GM12864 (cell line): Measurements from ENCODE around the gene ST3GAL3.
A peak's percentile ranks its signal among the peaks of the same experiment; 100 is the strongest.

Experiments used
- DNase-seq: peaks from one replicate; pipeline ENCODE4 v3.0.0-alpha.2; 2011; ENCODE audit warnings: low read depth
- H3K4me3 ChIP-seq: 2 replicates; pipeline ENCODE4 v1.5.1; 2011; ENCODE audit warnings: mild to moderate bottlenecking, low read depth, low read length, control low read depth
- CTCF ChIP-seq: IDR thresholded peaks from 2 replicates; pipeline ENCODE4 v1.5.1; 2011; ENCODE audit warnings: low read depth, mild to moderate bottlenecking, moderate library complexity, low read length, control low read depth, inconsistent platforms; ENCODE audit errors: missing control alignments

Gene ST3GAL3

GRCh38 chr1:43914576-43915525 lies 207.5 kb downstream of the ST3GAL3 start:
- no peak for DNase-seq
- TF ChIP-seq CTCF = no peak
- H3K4me3 ChIP-seq = no peak overlapping the region

GRCh38 chr1:43919906-43920305 lies 212.6 kb downstream of the ST3GAL3 start:
- no peak for DNase-seq
- TF ChIP-seq CTCF = no peak
- H3K4me3 ChIP-seq = no peak overlapping the region

GRCh38 chr1:43921022-43921421 lies 213.7 kb downstream of the ST3GAL3 start:
- TF ChIP-seq CTCF = no peak
- no peak for DNase-seq
- H3K4me3 ChIP-seq = no peak overlapping the region

- no peak for TF ChIP-seq CTCF
- DNase-seq = no peak
- no peak overlapping the region for H3K4me3 ChIP-seq
Measured at GRCh38 chr1:43924516-43924915, 217.2 kb downstream of the ST3GAL3 start.

- no peak for TF ChIP-seq CTCF
- DNase-seq = no peak
- no peak overlapping the region for H3K4me3 ChIP-seq
Measured at GRCh38 chr1:43925846-43926245, 218.5 kb downstream of the ST3GAL3 start.

GRCh38 chr1:43930168-43930948 lies 223.0 kb downstream of the ST3GAL3 start:
- no peak overlapping the region for H3K4me3 ChIP-seq
- no peak for DNase-seq
- TF ChIP-seq CTCF = peak; percentile 71

- no peak overlapping the region for H3K4me3 ChIP-seq
- DNase-seq = no peak
- no peak for TF ChIP-seq CTCF
Measured at GRCh38 chr1:43930949-43931275, 223.6 kb downstream of the ST3GAL3 start.
